Heart left ventricle (tissue), 16 donors: ENCODE measurements around the gene LCA5L. TPM values are rescaled to one million over a fixed set of nuclear protein-coding genes. Genes with fewer than 3 reads are reported as not detected.

ENCODE experiments used
- ATAC-seq, 4 donors: fragments of 200-7000 bp; cut with Tn5 transposase; one replicate each; pipeline ENCODE4 v1.9.1; 2020 to 2022; ENCODE audit warnings: moderate library complexity in 4 of 4, mild to moderate bottlenecking in 3 of 4, moderate number of reproducible peaks in 1 of 4
- DNase-seq, 5 donors: peaks; one replicate each; pipeline ENCODE4 v3.0.0-alpha.2; 2020
- H3K27ac ChIP-seq, 12 donors: fragments of 200-600 bp; sonication (generic) in 4 of 12; one replicate each; pipeline versions ENCODE4 v1.5.0 to v1.8.0; 2016 to 2022; ENCODE audit warnings: mild to moderate bottlenecking in 2 of 12
- H3K27me3 ChIP-seq, 9 donors: fragments of 200-600 bp; sonication (generic) in 2 of 9; one replicate each; pipeline versions ENCODE4 v1.5.1 to v1.8.0; 2016 to 2022; ENCODE audit warnings: mild to moderate bottlenecking in 3 of 9
- H3K36me3 ChIP-seq, 9 donors: fragments of 200-600 bp; sonication (generic) in 2 of 9; one replicate each; pipeline versions ENCODE4 v1.5.0 to v1.8.0; 2018 to 2022; ENCODE audit warnings: mild to moderate bottlenecking in 2 of 9
- H3K4me1 ChIP-seq, 12 donors: fragments of 200-600 bp; sonication (generic) in 4 of 12; one replicate each; pipeline versions ENCODE4 v1.5.0 to v1.8.0; 2016 to 2022; ENCODE audit warnings: mild to moderate bottlenecking in 3 of 12
- H3K4me3 ChIP-seq, 12 donors: fragments of 200-600 bp; sonication (generic) in 4 of 12; one replicate each; pipeline versions ENCODE4 v1.5.0 to v1.8.0; 2017 to 2022; ENCODE audit warnings: mild to moderate bottlenecking in 9 of 12, moderate library complexity in 4 of 12
- H3K9me3 ChIP-seq, 12 donors: fragments of 200-600 bp; sonication (generic) in 4 of 12; one replicate each; pipeline versions ENCODE4 v1.5.0 to v1.8.0; 2016 to 2022; ENCODE audit warnings: mild to moderate bottlenecking in 1 of 12
- POLR2A ChIP-seq, 2 donors: fragments of 450-650 bp; IDR thresholded peaks; one replicate each; pipeline ENCODE4 v1.6.1; 2017; ENCODE audit warnings: antibody characterized with exemption in 2 of 2, mild to moderate bottlenecking in 2 of 2, moderate library complexity in 2 of 2
- WGBS, 4 donors: extraction: QIAGEN DNeasy Blood & Tissue Kit in 2 of 4; methylation state at CpG; one replicate each; pipeline versions ENCODE4 v1.1.5 to v1.1.7; 2013 to 2018; 5-methylcytosine and 5-hydroxymethylcytosine counted together
- intact Hi-C, 10 donors: fragments of 100-400 bp; cut with DNase I; formaldehyde crosslinking; loops; one replicate each; pipeline versions ENCODE4 v1.11.1 to v1.14.2; 2022
- polyA plus RNA-seq, 2 donors: library from polyadenylated mRNA; stranded (reverse); fragments of 200-250 nt; gene quantifications; one replicate each; pipeline ENCODE4 v1.2.3, GENCODE V29; 2013
- total RNA-seq, 9 donors: library from RNA; depleted of rRNA in 2 of 9; stranded (reverse); fragments of >200 nt in 2 of 9; fragmentation: NEBNext Ultra II Directional in 3 of 9; extraction: Animal tissue kit (Norgen Biotek cat#: 25700) in 3 of 9; gene quantifications; one replicate each; pipeline versions ENCODE4 v1.1.0 to v1.2.4, GENCODE V29; 2016 to 2023
- TF ChIP-seq, protein P1 (sequence below), 12 donors: fragments of 200-600 bp; sonication (generic) in 4 of 12; IDR thresholded peaks; one replicate each; pipeline versions ENCODE4 v1.5.0 to v1.8.0; 2018 to 2022; ENCODE audit warnings: antibody characterized with exemption in 12 of 12, mild to moderate bottlenecking in 5 of 12
- donor health status: ischemic (EF 13 %, LVEDD 7.1; RV severe dilation, severe dysfunction).
- donor health status: healthy with polysubstance abuse.
- donor health status: DM: no; HTN: yes; CAD: no.
- donor health status: DM: no; HTN: no; CAD: no.
- donor health status: ischemic (EF 25% LVEDD 6.9; RV normal size, moderate dysfunction).
- donor health status: ischemic (EF 25% LVEDD 5.7; RV mildly dilated, moderate dysfunction).
- donor health status: healthy.
- donor health status: DM: yes; HTN: yes; CAD: no.
- donor health status: ischemic (EF 35%, LVEDD 5.7; RV mildly dilated, moderate dysfunction).
- donor health status: nonischemic (EF 11% LVEDD 7.7; RV severe dilation, severe dysfunction).
- donor health status: DM: yes; HTN: yes; CAD: no.
- donor health status: PGD.
- donor health status: ischemic (EF 29% LVEDD 5.4; RV normal size, mild dysfunction).
- donor health status: nonischemic (EF 23%, LVEDD 6.1; RV moderate dilation, normal function).

Gene LCA5L
- total and polyA plus RNA-seq, 11 donors: 0.65 to 1.5 (median 1.0) TPM; not detected in 2

DNA sequence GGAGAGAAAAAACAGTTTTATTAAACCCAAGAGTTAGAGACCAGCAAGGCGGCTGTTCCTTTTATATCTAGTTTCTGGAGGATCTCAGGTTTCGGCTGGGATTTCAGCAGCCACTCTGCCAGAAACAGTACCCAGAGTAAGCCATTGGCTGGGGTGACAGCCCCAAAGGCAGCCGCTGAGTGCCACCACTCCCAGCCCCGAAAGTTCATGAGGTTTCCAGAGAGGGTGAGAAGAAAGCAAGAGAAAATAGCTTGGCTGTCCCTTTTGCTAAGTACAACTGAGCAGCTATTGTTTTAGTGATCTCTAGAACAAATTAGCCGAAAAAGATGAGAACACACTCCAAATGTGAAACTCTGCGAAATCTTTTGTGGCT, 7.4 kb upstream of the LCA5L start:
- ATAC-seq (peak in 3 of 4 donors; percentile 6 to 18 (median 10)), DNase-seq (peak in 1 of 5 donors; percentile 35)
- peaks cover 0 to 35% (median 11%) of the 10 kb centered on the region in 12 donors for H3K4me1 ChIP-seq
- no peaks in the 10 kb centered on the region for H3K36me3 ChIP-seq
- WGBS, 4 donors: 48 to 52% (median 51%) methylated on average over 6 of the region's 6 CpGs
- peak overlapping the region in 11 of 12 donors; percentile 21 to 61 (median 53) for H3K4me3 ChIP-seq
- no peaks in the 10 kb centered on the region for H3K27me3 ChIP-seq
- intact Hi-C loops: no loop called here
- TF ChIP-seq POLR2A (IDR thresholded peaks at IDR 0.05): peak in 1 of 2 donors; percentile 15
- TF ChIP-seq, protein P1, sequence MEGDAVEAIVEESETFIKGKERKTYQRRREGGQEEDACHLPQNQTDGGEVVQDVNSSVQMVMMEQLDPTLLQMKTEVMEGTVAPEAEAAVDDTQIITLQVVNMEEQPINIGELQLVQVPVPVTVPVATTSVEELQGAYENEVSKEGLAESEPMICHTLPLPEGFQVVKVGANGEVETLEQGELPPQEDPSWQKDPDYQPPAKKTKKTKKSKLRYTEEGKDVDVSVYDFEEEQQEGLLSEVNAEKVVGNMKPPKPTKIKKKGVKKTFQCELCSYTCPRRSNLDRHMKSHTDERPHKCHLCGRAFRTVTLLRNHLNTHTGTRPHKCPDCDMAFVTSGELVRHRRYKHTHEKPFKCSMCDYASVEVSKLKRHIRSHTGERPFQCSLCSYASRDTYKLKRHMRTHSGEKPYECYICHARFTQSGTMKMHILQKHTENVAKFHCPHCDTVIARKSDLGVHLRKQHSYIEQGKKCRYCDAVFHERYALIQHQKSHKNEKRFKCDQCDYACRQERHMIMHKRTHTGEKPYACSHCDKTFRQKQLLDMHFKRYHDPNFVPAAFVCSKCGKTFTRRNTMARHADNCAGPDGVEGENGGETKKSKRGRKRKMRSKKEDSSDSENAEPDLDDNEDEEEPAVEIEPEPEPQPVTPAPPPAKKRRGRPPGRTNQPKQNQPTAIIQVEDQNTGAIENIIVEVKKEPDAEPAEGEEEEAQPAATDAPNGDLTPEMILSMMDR (IDR thresholded peaks at IDR 0.05): no peak
- H3K27ac ChIP-seq: peak overlapping the region; percentile 18 to 96 (median 88)
- no peaks in the 10 kb centered on the region for H3K9me3 ChIP-seq

- Histone ChIP-seq H3K9me3 (no peaks in the 10 kb centered on the region), H3K27me3 (no peaks in the 10 kb centered on the region), H3K4me3 (peak overlapping the region in 11 of 12 donors; percentile 21 to 61 (median 53)), H3K36me3 (no peaks in the 10 kb centered on the region), H3K4me1 (peaks cover 0 to 35% (median 11%) of the 10 kb centered on the region in 12 donors), H3K27ac (peak overlapping the region; percentile 73 to 96 (median 88))
- 34 to 47% (median 35%) methylated on average over 10 of the region's 10 CpGs for WGBS, 4 donors
- peak; percentile 12 to 73 (median 38) for ATAC-seq
- TF ChIP-seq, protein P1 (IDR thresholded peaks at IDR 0.05): no peak
- no peak for TF ChIP-seq POLR2A (IDR thresholded peaks at IDR 0.05)
- no peak for DNase-seq
- intact Hi-C loops: no loop called here
Measured at GRCh38 chr21:39452207-39452969, 6.8 kb upstream of the LCA5L start.

GRCh38 chr21:39451332-39452206, 6.0 kb upstream of the LCA5L start, which contains the start of gene SH3BGR:
TSS of gene SH3BGR (plus strand) at chr21:39451970. CDS start at chr21:39452097, 127 bp downstream.
- DNase-seq (peak; percentile 71 to 88 (median 83)), ATAC-seq (peak; percentile 90 to 93 (median 91))
- peak within 1 kb of the TSS in 11 of 12 donors; percentile 21 to 61 (median 53) for H3K4me3 ChIP-seq
- WGBS, 4 donors: 23 to 32% (median 28%) methylated on average over 15 of the region's 15 CpGs
- intact Hi-C loops: no loop called here
- H3K4me1 ChIP-seq: peaks cover 0 to 36% (median 11%) of the 10 kb centered on the region in 12 donors
- H3K27ac ChIP-seq: peak within 1 kb of the TSS; percentile 73 to 96 (median 88)
- no peaks in the 10 kb centered on the region for H3K9me3 ChIP-seq
- H3K27me3 ChIP-seq: no peaks in the 10 kb centered on the region
- TF ChIP-seq, protein P1 (IDR thresholded peaks at IDR 0.05): no peak
- peak; percentile 20 to 47 for TF ChIP-seq POLR2A (IDR thresholded peaks at IDR 0.05)
- no peaks in the 10 kb centered on the region for H3K36me3 ChIP-seq
